ENCODE results near the gene ARHGEF18. TPM values are rescaled to one million over a fixed set of nuclear protein-coding genes. Genes with fewer than 3 reads are reported as not detected.

Gene ARHGEF18
- total RNA-seq, 1 donor from 2014 or later, result 42.4 TPM

- intact Hi-C loops (cut with DNase I), result no loop called here
- Histone ChIP-seq H3K4me1 (no peaks in the 10 kb centered on the region), H3K36me3 (no peaks in the 10 kb centered on the region), H3K4me3 (no peak overlapping the region), H3K27me3 (ENCODE audit: low read depth) (no peaks in the 10 kb centered on the region), H3K9me3 (no peaks in the 10 kb centered on the region), H3K27ac (no peak overlapping the region)
- TF ChIP-seq CTCF (IDR thresholded peaks at IDR 0.05), result no peak
- no peak for ATAC-seq
- no peak for DNase-seq
Observed at GRCh38 chr19:7328647-7329046, 20.1 kb upstream of the ARHGEF18 start.

- TF ChIP-seq CTCF (IDR thresholded peaks at IDR 0.05), result no peak
- Histone ChIP-seq H3K36me3 (no peaks in the 10 kb centered on the region), H3K4me3 (no peak overlapping the region), H3K27ac (no peak overlapping the region), H3K9me3 (no peaks in the 10 kb centered on the region), H3K27me3 (ENCODE audit: low read depth) (no peaks in the 10 kb centered on the region), H3K4me1 (peaks cover 2% of the 10 kb centered on the region)
- intact Hi-C loops (cut with DNase I), result no loop called here
- DNase-seq, result no peak
- ATAC-seq, result no peak
Observed at GRCh38 chr19:7331446-7331845, 17.3 kb upstream of the ARHGEF18 start.

DNA sequence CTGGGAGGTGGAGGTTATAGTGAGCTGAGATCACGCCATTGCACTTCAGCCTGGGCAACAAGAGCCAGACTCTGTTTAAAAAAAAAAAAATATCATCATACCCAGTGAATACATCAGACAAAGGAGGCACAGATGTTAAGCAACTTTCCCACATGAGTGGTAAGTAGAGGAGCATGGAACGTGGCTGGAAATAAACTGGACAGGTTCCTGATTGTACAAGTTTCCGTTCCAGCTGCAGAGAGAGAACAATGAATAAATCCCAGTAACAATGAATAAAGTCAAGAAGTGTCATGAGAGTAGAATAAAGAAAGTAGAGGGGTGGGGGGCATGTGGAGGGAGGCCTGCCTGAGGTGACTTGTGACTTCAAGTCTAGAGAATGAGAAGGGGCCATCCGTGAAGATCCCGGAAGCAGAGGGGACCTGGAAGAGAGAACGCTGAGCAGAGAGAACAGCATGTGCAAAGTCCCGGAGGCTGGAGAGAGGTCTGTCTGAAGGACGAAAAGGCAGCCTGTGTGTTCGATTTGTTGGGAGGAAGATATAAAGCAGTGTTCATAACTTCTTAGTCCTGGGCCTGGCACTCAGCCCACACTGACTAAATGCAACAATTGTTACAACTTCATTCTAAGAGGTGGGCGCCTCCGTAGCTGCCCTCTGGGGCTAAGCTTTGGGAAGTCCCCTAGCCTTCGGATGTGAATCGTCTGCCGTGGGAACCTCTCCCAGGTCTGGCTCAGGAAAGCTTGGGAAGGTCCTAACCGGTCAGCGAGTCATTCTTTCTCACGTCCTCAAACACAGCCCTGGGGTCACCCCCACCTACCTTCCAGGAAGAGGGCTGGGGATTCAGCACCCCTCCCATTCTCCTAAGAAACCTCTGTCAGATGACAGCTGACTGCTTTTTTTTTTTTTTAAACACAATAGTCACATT lies 15.3 kb upstream of the ARHGEF18 start:
- TF ChIP-seq CTCF (IDR thresholded peaks at IDR 0.05), result no peak
- DNase-seq (no peak), ATAC-seq (peak in 1 of 2 donors; percentile 34)
- H3K4me3 ChIP-seq, result no peak overlapping the region
- no peaks in the 10 kb centered on the region for H3K27me3 ChIP-seq (ENCODE audit: low read depth)
- no peaks in the 10 kb centered on the region for H3K36me3 ChIP-seq
- H3K9me3 ChIP-seq, result no peaks in the 10 kb centered on the region
- no peak overlapping the region for H3K27ac ChIP-seq
- H3K4me1 ChIP-seq, result peaks cover 17% of the 10 kb centered on the region
- intact Hi-C loops (cut with DNase I), result no loop called here

DNA sequence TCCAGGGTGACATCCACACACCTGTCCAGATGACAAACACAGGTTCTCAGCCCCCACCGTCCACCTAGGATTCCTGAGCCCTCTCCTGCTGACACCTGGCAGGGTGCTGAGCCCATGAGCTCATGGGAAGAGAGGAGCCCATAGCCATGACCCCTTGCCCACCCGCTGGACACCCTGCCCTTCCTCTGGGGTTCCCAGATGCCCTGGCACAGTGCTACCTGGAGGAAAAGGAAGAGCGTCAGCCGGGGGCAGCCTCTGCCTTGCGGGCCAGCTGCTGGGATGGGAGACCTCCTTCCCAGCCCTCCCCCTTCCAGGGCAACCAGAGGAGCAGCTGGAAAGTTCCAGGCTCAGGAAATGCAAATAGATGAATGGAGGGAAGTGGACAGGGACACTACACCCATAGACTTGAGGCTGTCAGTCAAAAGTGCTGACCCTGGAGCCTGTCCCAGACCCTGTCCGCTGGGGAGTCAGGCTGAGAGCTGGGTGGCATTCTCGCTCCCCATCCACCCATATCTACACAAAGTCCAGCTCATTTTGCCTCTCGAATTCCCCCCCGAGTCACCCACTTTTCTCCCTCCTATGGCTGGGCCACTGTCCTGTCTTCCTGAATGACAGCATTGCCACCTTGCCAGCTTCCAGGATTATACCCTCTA lies 12.3 kb upstream of the ARHGEF18 start:
- Histone ChIP-seq H3K36me3 (no peaks in the 10 kb centered on the region), H3K27me3 (ENCODE audit: low read depth) (no peaks in the 10 kb centered on the region), H3K9me3 (no peaks in the 10 kb centered on the region), H3K27ac (no peak overlapping the region), H3K4me3 (no peak overlapping the region), H3K4me1 (peaks cover 22% of the 10 kb centered on the region)
- ATAC-seq (no peak), DNase-seq (no peak)
- intact Hi-C loops (cut with DNase I), result no loop called here
- no peak for TF ChIP-seq CTCF (IDR thresholded peaks at IDR 0.05)

DNA sequence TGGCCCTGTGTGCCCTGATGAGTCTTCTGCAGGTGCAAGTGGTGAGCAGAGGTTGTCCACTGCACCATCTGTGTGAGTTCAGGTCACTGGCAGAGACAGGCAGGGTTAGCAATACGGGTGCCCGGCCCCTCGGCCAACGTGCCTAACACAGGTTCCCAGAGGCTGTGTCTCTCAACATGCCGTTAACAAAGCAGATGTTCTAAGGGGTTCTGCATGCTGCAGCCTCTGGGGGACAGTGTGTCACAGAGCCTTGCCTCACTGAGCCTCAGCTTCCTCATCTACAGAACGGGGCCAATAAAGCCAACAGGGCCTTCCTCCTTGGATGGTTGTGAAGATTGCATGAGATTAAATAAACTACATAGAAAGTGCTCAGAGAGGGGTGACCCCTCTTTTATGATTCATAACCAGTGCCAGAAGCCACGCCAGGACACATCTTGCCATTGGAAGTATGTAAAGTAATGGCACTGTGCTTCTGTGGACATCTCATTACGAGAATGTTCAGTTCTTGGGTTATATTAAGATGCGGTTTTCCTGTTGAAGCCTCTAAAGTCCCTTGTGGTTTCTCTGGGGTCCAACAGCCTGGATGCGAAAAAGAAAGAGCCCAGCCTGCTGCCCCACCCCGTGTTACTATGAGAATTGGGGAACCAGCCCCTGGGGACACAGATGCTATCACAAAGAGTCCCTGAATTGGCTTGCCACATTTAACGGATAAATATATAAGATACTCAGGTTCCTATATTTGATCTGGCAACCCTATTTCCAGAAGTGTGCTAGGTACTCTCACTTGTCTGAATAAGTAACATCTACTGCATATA lies 11.2 kb upstream of the ARHGEF18 start:
- TF ChIP-seq CTCF (IDR thresholded peaks at IDR 0.05), result no peak
- H3K27me3 ChIP-seq (ENCODE audit: low read depth), result no peaks in the 10 kb centered on the region
- intact Hi-C loops (cut with DNase I), result no loop called here

More for the DNA sequence above, 11.2 kb upstream of the ARHGEF18 start:
- ATAC-seq, result peak; percentile 66 to 76
- Histone ChIP-seq H3K36me3 (no peaks in the 10 kb centered on the region), H3K27ac (peak overlapping the region; percentile 41), H3K4me3 (no peak overlapping the region), H3K4me1 (peaks cover 22% of the 10 kb centered on the region), H3K9me3 (no peaks in the 10 kb centered on the region)
- peak; percentile 58 for DNase-seq

All from lower lobe of right lung (tissue), 2 donors.